H1 (cell line): ENCODE results near the gene DIO3. TPM values are rescaled to one million over a fixed set of nuclear protein-coding genes. Genes with fewer than 3 reads are reported as not detected.
A peak's percentile ranks its signal among the peaks of the same experiment; 100 is the strongest.

Source experiments
- ASH2L ChIP-seq: fragments of 200-600, 300-600 bp; sonication (generic); IDR thresholded peaks from one replicate; pipeline ENCODE4 v1.7.1; 2017; ENCODE audit warnings: low read length
- CBX8 ChIP-seq: fragments of 300-800, 300-1000 bp; sonication (generic); IDR thresholded peaks from 2 replicates; pipeline ENCODE4 v1.7.1; 2016; ENCODE audit warnings: low read depth, low read length, borderline replicate concordance
- CEBPB ChIP-seq: IDR thresholded peaks from 2 replicates; pipeline ENCODE4 v1.6.1; 2012; ENCODE audit warnings: low read depth, low read length
- CHD1 ChIP-seq: IDR thresholded peaks from 2 replicates; pipeline ENCODE4 v1.6.1; 2012; ENCODE audit warnings: low read depth, low read length, improper control_type of control experiment
- EZH2 ChIP-seq: fragments of 200-600 bp; sonication (generic); IDR thresholded peaks from 2 replicates; pipeline ENCODE4 v1.7.1; 2012; ENCODE audit warnings: low read depth, mild to moderate bottlenecking, moderate library complexity, low read length, inconsistent platforms; ENCODE audit not compliant: severe bottlenecking
- KDM4A ChIP-seq: IDR thresholded peaks from one replicate; pipeline ENCODE4 v1.7.1; 2012; ENCODE audit warnings: low read depth, mild to moderate bottlenecking, moderate library complexity, low read length, inconsistent platforms; ENCODE audit not compliant: severe bottlenecking
- RBBP5 ChIP-seq: IDR thresholded peaks from 2 replicates; pipeline ENCODE4 v1.7.1; 2012; ENCODE audit warnings: low read depth, mild to moderate bottlenecking, inconsistent platforms, low read length, moderate library complexity, borderline replicate concordance
- SP2 ChIP-seq: IDR thresholded peaks from 2 replicates; pipeline ENCODE4 v1.6.1; 2012; ENCODE audit warnings: mild to moderate bottlenecking, low read length, inconsistent platforms
- polyA plus RNA-seq, 7 experiments: library from polyadenylated mRNA; depleted of rRNA in 3 of 7; stranded (reverse) in 5 of 7; unstranded in 2 of 7; fragments of >200 nt in 5 of 7; fragments of 200-250 nt in 2 of 7; gene quantifications; 1 replicate in 5 of 7; 2 replicates in 1 of 7; 4 replicates in 1 of 7; pipeline versions ENCODE4 v1.2.1 to v1.2.3, GENCODE V29; 2011 to 2013; ENCODE audit warnings: missing spikeins in 2 of 7, mixed read lengths in 2 of 7
- total RNA-seq: library from RNA; stranded (reverse); fragmentation: NEBNext Ultra II Directional; extraction: Animal tissue kit (Norgen Biotek cat#: 25700); gene quantifications from 2 replicates; pipeline ENCODE4 v1.2.1, GENCODE V29; 2021

Gene DIO3
- total and polyA plus RNA-seq, 2 of the 8 experiments (the other 6 are each of a cell fraction or from before 2014, with no cell fraction given) = 0.17 to 0.19 TPM

- no peak for TF ChIP-seq SP2
- peak; percentile 90 for TF ChIP-seq EZH2
- TF ChIP-seq CEBPB = no peak
- TF ChIP-seq KDM4A = peak; percentile 50
- no peak for TF ChIP-seq CHD1
- TF ChIP-seq RBBP5 = no peak
- peak; percentile 79 for TF ChIP-seq ASH2L
- TF ChIP-seq CBX8 = 0 out of 2 replicates have a peak, but pooled peaks have one; percentile 22
Measured at GRCh38 chr14:101563654-101564443, 2.6 kb downstream of the DIO3 start (continued).
